ENCODE measurements around the gene RPL7L1. TPM values are rescaled to one million over a fixed set of nuclear protein-coding genes. Genes with fewer than 3 reads are reported as not detected.

Gene RPL7L1
- total and polyA plus RNA-seq, 2 of the 13 experiments (the other 11 are each of a cell fraction or from before 2014, with no cell fraction given) = 51.6 to 179 TPM

DNA sequence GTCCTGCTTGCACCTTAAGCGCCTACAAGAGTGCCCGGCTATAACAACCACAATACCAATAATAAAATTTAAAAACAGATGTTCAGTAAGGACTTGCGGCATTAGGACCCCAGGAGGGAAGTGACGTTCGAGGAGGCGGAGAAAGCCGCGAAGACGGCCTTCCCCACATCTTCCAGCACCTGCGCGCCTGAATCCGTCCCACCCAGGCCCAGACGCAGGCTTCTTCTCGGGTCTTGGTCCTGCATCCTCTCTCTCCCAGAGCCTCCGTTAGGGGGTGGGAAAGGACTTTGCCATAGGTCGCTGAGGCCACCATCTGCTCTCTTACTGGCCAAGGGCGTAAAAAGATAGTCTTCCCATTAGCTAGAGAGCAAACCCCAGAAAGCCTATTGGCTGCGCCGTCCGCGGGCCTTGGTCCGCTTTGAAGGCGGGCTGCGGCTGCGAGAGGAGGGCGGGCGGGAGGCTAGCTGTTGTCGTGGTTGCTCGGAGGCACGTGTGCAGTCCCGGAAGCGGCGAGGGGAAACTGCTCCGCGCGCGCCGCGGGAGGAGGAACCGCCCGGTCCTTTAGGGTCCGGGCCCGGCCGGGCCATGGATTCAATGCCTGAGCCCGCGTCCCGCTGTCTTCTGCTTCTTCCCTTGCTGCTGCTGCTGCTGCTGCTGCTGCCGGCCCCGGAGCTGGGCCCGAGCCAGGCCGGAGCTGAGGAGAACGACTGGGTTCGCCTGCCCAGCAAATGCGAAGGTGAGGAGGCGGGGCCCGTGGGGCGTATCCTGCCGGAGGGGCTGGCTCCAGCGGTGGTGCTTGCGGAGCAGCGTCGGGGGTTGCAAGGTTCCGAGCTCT is 49.8 kb downstream of the RPL7L1 start, which contains the start of gene CNPY3 (continued):
- TF ChIP-seq GZF1 (CRISPR knock-in tag; IDR thresholded peaks at IDR 0.05) (peak; percentile 79; the same call in 1 of the 2 replicates), JUNB (CRISPR knock-in tag; IDR thresholded peaks at IDR 0.05; ENCODE audit: borderline replicate concordance) (peak; percentile 90; the same call in 1 of the 2 replicates), FOXP1 (IDR thresholded peaks at IDR 0.05) (no peak), FOXP1 (CRISPR knock-in tag; IDR thresholded peaks at IDR 0.05) (0 out of 2 replicates have a peak, but pooled peaks have one; percentile 19), ZNF678 (CRISPR knock-in tag; IDR thresholded peaks at IDR 0.05) (peak; percentile 98), ZNF562 (CRISPR knock-in tag; IDR thresholded peaks at IDR 0.05; ENCODE audit: borderline replicate concordance) (peak; percentile 92; the same call in 1 of the 2 replicates), ZNF10 (CRISPR knock-in tag; IDR thresholded peaks at IDR 0.05; ENCODE audit: borderline replicate concordance, low read depth) (no peak), SMC3 (IDR thresholded peaks at IDR 0.05; ENCODE audit: low read length) (no peak), ZNF234 (CRISPR knock-in tag; conservative IDR thresholded peaks at IDR 0.05) (peak; percentile 99), ZNF432 (CRISPR knock-in tag; IDR thresholded peaks at IDR 0.05; ENCODE audit: borderline replicate concordance) (no peak), HES4 (CRISPR knock-in tag; IDR thresholded peaks at IDR 0.05; ENCODE audit: borderline replicate concordance) (peak; percentile 99), RBFOX2 (IDR thresholded peaks at IDR 0.05; ENCODE audit: low read depth, low read length) (peak; percentile 94), PHB2 (IDR thresholded peaks at IDR 0.05; ENCODE audit: partially characterized antibody) (no peak), SALL1 (CRISPR knock-in tag; IDR thresholded peaks at IDR 0.05) (peak; percentile 98), ZNF468 (CRISPR knock-in tag; IDR thresholded peaks at IDR 0.05) (peak; percentile 98)
- TF ChIP-seq, protein P1, sequence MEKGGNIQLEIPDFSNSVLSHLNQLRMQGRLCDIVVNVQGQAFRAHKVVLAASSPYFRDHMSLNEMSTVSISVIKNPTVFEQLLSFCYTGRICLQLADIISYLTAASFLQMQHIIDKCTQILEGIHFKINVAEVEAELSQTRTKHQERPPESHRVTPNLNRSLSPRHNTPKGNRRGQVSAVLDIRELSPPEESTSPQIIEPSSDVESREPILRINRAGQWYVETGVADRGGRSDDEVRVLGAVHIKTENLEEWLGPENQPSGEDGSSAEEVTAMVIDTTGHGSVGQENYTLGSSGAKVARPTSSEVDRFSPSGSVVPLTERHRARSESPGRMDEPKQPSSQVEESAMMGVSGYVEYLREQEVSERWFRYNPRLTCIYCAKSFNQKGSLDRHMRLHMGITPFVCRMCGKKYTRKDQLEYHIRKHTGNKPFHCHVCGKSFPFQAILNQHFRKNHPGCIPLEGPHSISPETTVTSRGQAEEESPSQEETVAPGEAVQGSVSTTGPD (CRISPR knock-in tag; IDR thresholded peaks at IDR 0.05) = no peak
- TF ChIP-seq, protein P2, sequence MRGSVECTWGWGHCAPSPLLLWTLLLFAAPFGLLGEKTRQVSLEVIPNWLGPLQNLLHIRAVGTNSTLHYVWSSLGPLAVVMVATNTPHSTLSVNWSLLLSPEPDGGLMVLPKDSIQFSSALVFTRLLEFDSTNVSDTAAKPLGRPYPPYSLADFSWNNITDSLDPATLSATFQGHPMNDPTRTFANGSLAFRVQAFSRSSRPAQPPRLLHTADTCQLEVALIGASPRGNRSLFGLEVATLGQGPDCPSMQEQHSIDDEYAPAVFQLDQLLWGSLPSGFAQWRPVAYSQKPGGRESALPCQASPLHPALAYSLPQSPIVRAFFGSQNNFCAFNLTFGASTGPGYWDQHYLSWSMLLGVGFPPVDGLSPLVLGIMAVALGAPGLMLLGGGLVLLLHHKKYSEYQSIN (CRISPR knock-in tag; IDR thresholded peaks at IDR 0.05; ENCODE audit: borderline replicate concordance) = no peak
- TF ChIP-seq, protein P3, sequence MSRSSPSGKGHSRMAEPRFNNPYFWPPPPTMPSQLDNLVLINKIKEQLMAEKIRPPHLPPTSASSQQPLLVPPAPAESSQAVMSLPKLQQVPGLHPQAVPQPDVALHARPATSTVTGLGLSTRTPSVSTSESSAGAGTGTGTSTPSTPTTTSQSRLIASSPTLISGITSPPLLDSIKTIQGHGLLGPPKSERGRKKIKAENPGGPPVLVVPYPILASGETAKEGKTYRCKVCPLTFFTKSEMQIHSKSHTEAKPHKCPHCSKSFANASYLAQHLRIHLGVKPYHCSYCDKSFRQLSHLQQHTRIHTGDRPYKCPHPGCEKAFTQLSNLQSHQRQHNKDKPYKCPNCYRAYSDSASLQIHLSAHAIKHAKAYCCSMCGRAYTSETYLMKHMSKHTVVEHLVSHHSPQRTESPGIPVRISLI (CRISPR knock-in tag; IDR thresholded peaks at IDR 0.05; ENCODE audit: borderline replicate concordance) = no peak; the same call in 1 of the 2 replicates
- TF ChIP-seq, protein P4, sequence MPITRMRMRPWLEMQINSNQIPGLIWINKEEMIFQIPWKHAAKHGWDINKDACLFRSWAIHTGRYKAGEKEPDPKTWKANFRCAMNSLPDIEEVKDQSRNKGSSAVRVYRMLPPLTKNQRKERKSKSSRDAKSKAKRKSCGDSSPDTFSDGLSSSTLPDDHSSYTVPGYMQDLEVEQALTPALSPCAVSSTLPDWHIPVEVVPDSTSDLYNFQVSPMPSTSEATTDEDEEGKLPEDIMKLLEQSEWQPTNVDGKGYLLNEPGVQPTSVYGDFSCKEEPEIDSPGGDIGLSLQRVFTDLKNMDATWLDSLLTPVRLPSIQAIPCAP (CRISPR knock-in tag; IDR thresholded peaks at IDR 0.05; ENCODE audit: low read depth) = peak; percentile 69; the same call in 1 of the 2 replicates
- TF ChIP-seq, protein P5, sequence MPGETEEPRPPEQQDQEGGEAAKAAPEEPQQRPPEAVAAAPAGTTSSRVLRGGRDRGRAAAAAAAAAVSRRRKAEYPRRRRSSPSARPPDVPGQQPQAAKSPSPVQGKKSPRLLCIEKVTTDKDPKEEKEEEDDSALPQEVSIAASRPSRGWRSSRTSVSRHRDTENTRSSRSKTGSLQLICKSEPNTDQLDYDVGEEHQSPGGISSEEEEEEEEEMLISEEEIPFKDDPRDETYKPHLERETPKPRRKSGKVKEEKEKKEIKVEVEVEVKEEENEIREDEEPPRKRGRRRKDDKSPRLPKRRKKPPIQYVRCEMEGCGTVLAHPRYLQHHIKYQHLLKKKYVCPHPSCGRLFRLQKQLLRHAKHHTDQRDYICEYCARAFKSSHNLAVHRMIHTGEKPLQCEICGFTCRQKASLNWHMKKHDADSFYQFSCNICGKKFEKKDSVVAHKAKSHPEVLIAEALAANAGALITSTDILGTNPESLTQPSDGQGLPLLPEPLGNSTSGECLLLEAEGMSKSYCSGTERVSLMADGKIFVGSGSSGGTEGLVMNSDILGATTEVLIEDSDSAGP (CRISPR knock-in tag; IDR thresholded peaks at IDR 0.05; ENCODE audit: borderline replicate concordance) = peak; percentile 97
